RWPE2 (cell line): ENCODE data around the gene DYTN.

Experiments used
- ATAC-seq: fragments of 200-7000 bp; cut with Tn5 transposase; 3 replicates; pipeline ENCODE4 v1.9.1; 2021; ENCODE audit warnings: low read depth
- DNase-seq: peaks from one replicate; pipeline ENCODE4 v3.0.0-alpha.2; 2020; ENCODE audit warnings: low spot score
- H3K27ac ChIP-seq: fragments of 450-650 bp; 2 replicates; pipeline ENCODE4 v1.5.1; 2017; ENCODE audit warnings: mild to moderate bottlenecking; ENCODE audit not compliant: poor library complexity, severe bottlenecking
- H3K27me3 ChIP-seq: fragments of 250-450 bp; sonication (Bioruptor Pico); 2 replicates; pipeline ENCODE4 v1.5.1; 2021; ENCODE audit warnings: mild to moderate bottlenecking, moderate library complexity; ENCODE audit not compliant: insufficient read depth, poor library complexity, severe bottlenecking
- H3K36me3 ChIP-seq: fragments of 250-450 bp; sonication (Bioruptor Pico); 2 replicates; pipeline ENCODE4 v1.5.1; 2020; ENCODE audit warnings: low read depth, mild to moderate bottlenecking, moderate library complexity
- H3K4me1 ChIP-seq: fragments of 250-450 bp; sonication (Bioruptor Pico); 2 replicates; pipeline ENCODE4 v1.5.1; 2021; ENCODE audit warnings: mild to moderate bottlenecking, moderate library complexity; ENCODE audit not compliant: insufficient read depth, poor library complexity, severe bottlenecking
- H3K4me3 ChIP-seq: fragments of 250-450 bp; sonication (Bioruptor Pico); 2 replicates; pipeline ENCODE4 v1.5.1; 2021; ENCODE audit warnings: mild to moderate bottlenecking, moderate library complexity; ENCODE audit not compliant: severe bottlenecking
- H3K9me3 ChIP-seq: fragments of 250-450 bp; sonication (Bioruptor Pico); 2 replicates; pipeline ENCODE4 v1.5.1; 2021; ENCODE audit warnings: mild to moderate bottlenecking, moderate library complexity; ENCODE audit not compliant: severe bottlenecking
- CTCF ChIP-seq: fragments of 450-650 bp; IDR thresholded peaks from one replicate; pipeline ENCODE4 v1.5.1; 2017; ENCODE audit warnings: mild to moderate bottlenecking, moderate library complexity; ENCODE audit not compliant: poor library complexity, severe bottlenecking

The DYTN gene

DNA sequence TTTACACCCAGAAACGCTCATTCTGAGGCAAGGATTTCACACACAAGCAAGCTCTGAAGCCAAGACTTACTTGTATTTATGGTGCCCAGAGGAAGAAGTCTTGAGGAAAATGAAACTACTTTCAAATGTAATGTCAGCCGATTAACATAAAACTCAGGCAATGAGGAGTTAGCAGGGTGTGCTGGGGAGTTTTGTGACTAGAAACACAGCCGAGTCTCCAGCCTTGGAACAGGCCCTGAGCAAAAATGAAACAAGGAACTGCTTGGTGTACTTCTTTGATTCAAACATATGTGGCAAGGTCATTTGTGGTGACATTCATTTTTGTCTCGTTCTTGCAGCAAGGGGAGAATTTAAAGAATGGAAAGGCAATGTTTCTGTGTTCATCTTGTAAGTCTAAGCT is 4.5 kb downstream of the DYTN start:
- H3K27me3 ChIP-seq, result peaks cover 13% of the 10 kb centered on the region
- no peaks in the 10 kb centered on the region for H3K36me3 ChIP-seq
- H3K9me3 ChIP-seq, result no peaks in the 10 kb centered on the region
- DNase-seq (no peak), ATAC-seq (no peak)
- no peak for TF ChIP-seq CTCF
- no peaks in the 10 kb centered on the region for H3K4me1 ChIP-seq
- no peak overlapping the region for H3K4me3 ChIP-seq
- no peak overlapping the region for H3K27ac ChIP-seq

- ATAC-seq (no peak), DNase-seq (no peak)
- no peak overlapping the region for H3K27ac ChIP-seq
- H3K36me3 ChIP-seq, result no peaks in the 10 kb centered on the region
- H3K4me1 ChIP-seq, result no peaks in the 10 kb centered on the region
- peaks cover 37% of the 10 kb centered on the region for H3K27me3 ChIP-seq
- no peak overlapping the region for H3K4me3 ChIP-seq
- H3K9me3 ChIP-seq, result no peaks in the 10 kb centered on the region
- TF ChIP-seq CTCF, result no peak
Observed at GRCh38 chr2:206708286-206708685, 9.9 kb downstream of the DYTN start.

- H3K4me3 ChIP-seq, result no peak overlapping the region
- H3K4me1 ChIP-seq, result no peaks in the 10 kb centered on the region
- no peak for ATAC-seq
- H3K36me3 ChIP-seq, result no peaks in the 10 kb centered on the region
- H3K9me3 ChIP-seq, result no peaks in the 10 kb centered on the region
- H3K27me3 ChIP-seq, result peaks cover 38% of the 10 kb centered on the region
- TF ChIP-seq CTCF, result no peak
- DNase-seq, result no peak
- no peak overlapping the region for H3K27ac ChIP-seq
Observed at GRCh38 chr2:206707164-206707701, 11.0 kb downstream of the DYTN start.

- DNase-seq, result no peak
- H3K36me3 ChIP-seq, result no peaks in the 10 kb centered on the region
- peaks cover 15% of the 10 kb centered on the region for H3K27me3 ChIP-seq
- ATAC-seq, result no peak
- no peak overlapping the region for H3K4me3 ChIP-seq
- H3K27ac ChIP-seq, result no peak overlapping the region
- H3K4me1 ChIP-seq, result no peaks in the 10 kb centered on the region
- no peaks in the 10 kb centered on the region for H3K9me3 ChIP-seq
- no peak for TF ChIP-seq CTCF
Observed at GRCh38 chr2:206701952-206702605, 16.1 kb downstream of the DYTN start.

DNA sequence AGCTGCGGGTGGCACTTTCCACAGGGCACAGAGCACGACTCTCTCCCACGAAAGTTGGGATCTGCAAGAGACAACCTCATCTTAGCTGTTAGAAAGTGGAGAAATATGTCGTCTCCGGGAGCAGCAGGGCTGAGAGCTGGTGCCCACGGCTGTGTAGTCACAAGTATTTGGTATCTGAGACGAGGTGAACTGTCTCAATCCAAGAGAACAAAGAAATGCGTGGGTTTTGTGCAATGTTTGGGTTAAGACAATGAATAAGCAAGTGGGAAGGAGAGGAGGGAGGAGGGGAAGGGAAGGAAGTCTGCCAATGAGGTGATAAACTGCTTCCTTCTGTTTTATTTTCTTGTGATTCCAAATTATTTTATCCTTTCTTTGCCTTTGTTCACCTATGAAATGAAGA is 18.0 kb downstream of the DYTN start:
- Histone ChIP-seq H3K4me3 (no peak overlapping the region), H3K27ac (no peak overlapping the region), H3K4me1 (no peaks in the 10 kb centered on the region), H3K27me3 (peaks cover 8% of the 10 kb centered on the region), H3K36me3 (no peaks in the 10 kb centered on the region), H3K9me3 (no peaks in the 10 kb centered on the region)
- no peak for TF ChIP-seq CTCF
- ATAC-seq, result no peak
- DNase-seq, result no peak
